GM15510 (cell line): ENCODE measurements around the gene ARHGAP26.

ENCODE experiments used
- POLR2A ChIP-seq: IDR thresholded peaks from 3 replicates; pipeline ENCODE4 v1.6.1; 2011; ENCODE audit warnings: borderline replicate concordance; ENCODE audit not compliant: insufficient read length; ENCODE audit errors: extremely low read depth

Gene ARHGAP26

DNA sequence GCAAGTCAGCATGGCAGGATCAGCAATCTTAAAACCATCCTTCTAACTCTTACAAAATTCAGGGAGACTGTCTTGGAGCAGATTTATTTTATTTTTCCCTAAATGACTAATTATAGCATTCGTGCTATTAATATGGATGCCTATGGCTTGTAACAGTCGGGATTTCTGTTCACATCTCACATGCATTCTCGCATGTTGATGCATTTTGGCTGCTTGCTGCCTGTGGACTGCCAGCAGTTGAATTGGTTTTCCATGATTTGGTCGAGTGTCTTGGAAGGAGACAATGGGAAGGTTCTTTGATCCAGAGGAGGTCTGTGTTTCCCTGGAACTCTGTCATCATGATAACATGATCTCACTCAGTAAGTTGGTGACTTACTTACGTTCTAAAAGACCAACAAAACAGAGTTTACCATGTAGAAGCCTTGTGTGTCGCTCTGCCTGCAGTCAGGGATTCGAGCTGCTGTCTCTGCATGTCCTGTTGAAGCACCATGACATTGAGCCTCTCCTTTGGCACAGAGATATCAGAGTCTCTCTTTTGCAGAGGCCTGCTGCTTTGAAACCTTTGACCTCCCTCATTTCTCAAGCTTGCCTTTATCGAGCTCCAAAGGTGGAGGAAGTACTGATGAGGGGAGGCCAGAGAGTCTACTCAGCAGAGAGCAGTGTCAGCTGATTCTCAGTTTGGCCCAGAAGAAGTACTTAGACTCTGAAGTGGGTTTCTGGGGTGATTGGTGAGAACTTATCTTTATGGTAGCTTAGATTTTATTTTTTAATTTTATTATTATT is 82.4 kb downstream of the ARHGAP26 start:
- no peak for TF ChIP-seq POLR2A

DNA sequence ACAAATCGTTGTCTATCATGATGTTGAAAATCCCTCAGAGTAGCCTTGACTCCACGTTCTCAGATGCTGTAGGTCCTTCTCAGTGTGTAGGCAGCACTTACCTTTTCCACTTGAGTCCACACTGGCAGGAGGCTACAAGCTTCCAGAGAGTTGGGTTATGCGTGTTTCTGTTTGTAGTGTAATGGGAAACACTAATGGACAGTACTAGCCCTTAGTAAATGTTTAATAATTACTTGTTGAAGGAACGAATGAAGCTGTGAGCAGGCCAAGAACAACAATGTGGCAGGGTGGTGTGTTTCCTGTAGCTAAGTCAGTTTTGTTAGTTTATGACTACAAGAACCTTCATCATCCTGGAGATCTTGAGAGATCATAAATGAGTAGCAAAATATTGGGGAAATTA is 83.5 kb downstream of the ARHGAP26 start:
- TF ChIP-seq POLR2A: no peak

GRCh38 chr5:142856269-142856782 is 86.1 kb downstream of the ARHGAP26 start:
- TF ChIP-seq POLR2A: no peak

GRCh38 chr5:142857405-142857804 is 87.2 kb downstream of the ARHGAP26 start:
- TF ChIP-seq POLR2A: no peak

- no peak for TF ChIP-seq POLR2A
Measured at GRCh38 chr5:142859037-142859436, 88.9 kb downstream of the ARHGAP26 start.

DNA sequence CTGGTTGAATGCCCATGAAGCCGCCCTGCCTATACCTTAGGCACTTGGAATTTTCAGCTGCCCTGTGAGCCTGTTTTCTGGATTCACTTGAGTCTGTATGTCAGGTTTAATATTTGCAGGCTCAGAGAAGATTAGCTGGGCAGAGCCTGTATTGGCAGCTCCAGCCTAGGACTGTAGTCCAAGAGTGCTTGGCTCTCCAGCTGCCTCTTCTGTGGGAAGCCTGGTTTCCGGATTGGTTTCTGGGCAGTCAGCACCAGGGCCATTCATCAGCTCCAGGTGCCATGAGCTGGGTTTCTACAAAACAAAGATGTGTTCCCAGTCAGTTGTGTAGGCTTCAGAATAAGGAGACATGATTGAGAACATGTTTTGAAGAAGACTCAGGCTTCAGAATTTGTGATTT is 90.1 kb downstream of the ARHGAP26 start:
- TF ChIP-seq POLR2A: no peak

DNA sequence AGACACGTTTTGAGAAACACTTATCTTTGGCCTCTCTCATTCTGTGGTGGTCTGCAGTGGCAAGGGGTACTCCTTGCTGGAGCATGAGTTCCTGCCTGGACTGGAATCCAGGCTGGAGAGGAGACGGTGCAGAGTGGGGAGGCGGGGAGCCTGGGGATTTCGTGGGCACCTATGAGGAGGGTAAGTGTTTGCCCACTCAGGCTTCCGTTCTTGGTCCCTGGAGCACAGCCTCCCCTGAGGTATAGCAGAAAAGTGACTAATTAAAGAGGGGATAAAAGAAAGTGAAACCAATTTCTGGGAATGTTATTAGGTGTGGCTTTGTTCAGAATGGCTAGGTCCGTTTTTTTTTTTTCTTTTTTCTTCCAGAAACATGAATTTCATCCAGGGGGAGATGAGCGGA is 90.8 kb downstream of the ARHGAP26 start:
- TF ChIP-seq POLR2A: no peak

DNA sequence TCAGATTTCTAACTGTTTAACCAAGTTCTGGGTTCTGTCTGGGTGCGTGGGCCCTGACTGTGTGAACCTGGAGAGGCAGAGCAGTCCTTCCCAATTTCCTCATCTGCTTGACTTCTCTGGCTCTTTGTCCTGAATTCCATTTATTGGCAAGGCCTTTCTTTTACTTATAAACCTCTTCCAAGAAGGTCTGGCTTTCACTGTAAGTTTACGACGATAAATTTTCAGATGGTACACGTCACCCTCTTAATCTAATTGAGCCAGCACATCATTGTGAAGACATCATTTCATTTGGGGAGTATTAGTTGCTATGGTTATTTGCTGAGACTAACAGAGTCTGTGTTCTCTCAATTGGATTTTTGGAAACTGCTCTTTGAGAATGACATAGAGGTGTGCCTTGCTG is 92.4 kb downstream of the ARHGAP26 start:
- TF ChIP-seq POLR2A: no peak

DNA sequence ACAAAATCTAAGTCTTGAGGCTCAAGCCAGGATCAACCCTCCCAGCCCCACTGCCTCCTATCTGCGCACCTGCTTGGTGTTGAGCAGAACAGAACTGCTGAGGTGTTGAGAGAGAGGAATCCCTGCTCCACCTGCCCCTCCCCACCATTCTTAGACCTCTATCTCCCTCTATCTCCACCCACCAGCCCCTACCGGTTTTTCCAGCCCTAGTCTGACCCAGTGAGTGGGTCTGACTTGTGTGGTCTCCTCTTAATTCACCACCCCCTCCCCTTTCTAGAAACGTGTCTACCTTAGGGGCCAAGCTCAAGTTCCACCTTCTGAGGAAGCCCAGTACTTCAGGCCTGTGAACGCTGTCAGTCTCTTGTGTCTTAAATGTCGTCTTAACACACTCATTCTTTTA is 93.7 kb downstream of the ARHGAP26 start:
- TF ChIP-seq POLR2A: no peak

- no peak for TF ChIP-seq POLR2A
Measured at GRCh38 chr5:142864290-142865260, 94.4 kb downstream of the ARHGAP26 start.

DNA sequence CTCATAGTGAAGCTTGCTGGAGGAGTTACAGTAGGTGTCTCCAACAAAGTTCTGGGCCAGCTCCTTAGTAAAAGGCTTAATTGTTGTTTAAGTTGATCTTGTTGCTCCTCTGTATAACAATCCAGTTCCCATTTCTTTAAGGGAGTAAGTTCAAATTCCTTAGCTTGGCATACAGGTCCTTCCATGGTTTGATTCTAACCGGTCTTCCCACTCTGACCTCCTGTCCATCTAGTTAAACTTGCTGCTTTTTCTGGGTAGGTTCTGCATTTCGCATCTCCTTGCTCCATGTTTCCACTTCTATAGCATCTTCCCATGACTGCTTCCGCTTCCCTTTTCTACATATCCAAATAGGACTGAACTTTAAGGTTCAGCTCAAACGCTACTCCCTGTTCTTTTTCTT is 95.5 kb downstream of the ARHGAP26 start:
- no peak for TF ChIP-seq POLR2A

DNA sequence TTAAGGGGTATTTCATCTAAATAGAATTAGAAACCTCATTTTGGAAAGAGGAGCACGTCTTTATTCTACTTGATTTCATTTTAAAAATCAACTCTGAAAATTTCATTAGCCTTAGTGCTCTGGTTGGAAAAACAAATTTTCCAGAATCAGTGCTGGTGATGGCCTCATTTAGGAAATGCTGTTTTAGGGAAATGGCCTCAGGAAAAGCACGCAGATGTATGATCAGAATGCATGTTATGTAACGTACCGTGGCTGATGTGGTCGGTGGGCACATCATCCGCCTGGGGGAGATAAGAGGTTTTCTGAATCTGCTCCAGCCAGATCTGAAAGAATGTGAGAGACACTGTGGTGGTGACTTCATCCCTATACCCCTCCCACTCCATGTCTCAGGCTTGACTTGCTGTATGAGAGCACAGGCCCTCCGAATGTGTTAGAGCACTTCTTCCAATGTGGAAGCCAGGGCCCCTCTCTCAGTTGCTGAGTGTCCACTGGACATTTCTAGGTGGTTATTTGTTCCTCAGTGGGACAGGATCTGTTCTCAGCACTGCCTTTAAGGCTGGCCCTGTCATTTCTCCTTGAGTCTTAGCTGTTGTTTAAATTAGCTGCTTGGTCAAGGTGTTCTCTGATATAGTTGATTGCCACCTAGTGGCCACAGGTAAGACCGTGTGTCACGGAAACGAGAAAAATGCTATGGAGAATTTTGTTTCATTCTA is 96.5 kb downstream of the ARHGAP26 start:
- TF ChIP-seq POLR2A: no peak

GRCh38 chr5:142869886-142870285 is 99.7 kb downstream of the ARHGAP26 start:
- no peak for TF ChIP-seq POLR2A

- TF ChIP-seq POLR2A: no peak
Measured at GRCh38 chr5:142870532-142871362, 100.6 kb downstream of the ARHGAP26 start.
